Measurements from ENCODE around the gene BEGAIN.

Gene BEGAIN

GRCh38 chr14:100628225-100628624, 41.0 kb upstream of the BEGAIN start:
- no peak for TF ChIP-seq CTCF (IDR thresholded peaks at IDR 0.05; ENCODE audit: low read depth, low read length)
- DNase-seq (ENCODE audit: low read depth in 2 of 2): no peak
- H3K4me3 ChIP-seq (replicated peaks in 1 of 2; ENCODE audit: low read depth in 2 of 2, low read length in 2 of 2): no peak overlapping the region

GRCh38 chr14:100626614-100627013, 39.4 kb upstream of the BEGAIN start:
- no peak overlapping the region for H3K4me3 ChIP-seq (replicated peaks in 1 of 2; ENCODE audit: low read depth in 2 of 2, low read length in 2 of 2)
- no peak for TF ChIP-seq CTCF (IDR thresholded peaks at IDR 0.05; ENCODE audit: low read depth, low read length)
- DNase-seq (ENCODE audit: low read depth in 2 of 2): no peak

- DNase-seq (ENCODE audit: low read depth in 2 of 2): no peak
- no peak overlapping the region for H3K4me3 ChIP-seq (replicated peaks in 1 of 2; ENCODE audit: low read depth in 2 of 2, low read length in 2 of 2)
- no peak for TF ChIP-seq CTCF (IDR thresholded peaks at IDR 0.05; ENCODE audit: low read depth, low read length)
Measured at GRCh38 chr14:100623961-100624360, 36.7 kb upstream of the BEGAIN start.

GRCh38 chr14:100623557-100623956, 36.3 kb upstream of the BEGAIN start:
- TF ChIP-seq CTCF (IDR thresholded peaks at IDR 0.05; ENCODE audit: low read depth, low read length): no peak
- DNase-seq (ENCODE audit: low read depth in 2 of 2): no peak

GRCh38 chr14:100622708-100623485, 35.7 kb upstream of the BEGAIN start:
- H3K4me3 ChIP-seq (replicated peaks in 1 of 2; ENCODE audit: low read depth in 2 of 2, low read length in 2 of 2): no peak overlapping the region
- no peak for DNase-seq (ENCODE audit: low read depth in 2 of 2)
- no peak for TF ChIP-seq CTCF (IDR thresholded peaks at IDR 0.05; ENCODE audit: low read depth, low read length)

More at GRCh38 chr14:100623557-100623956, 36.3 kb upstream of the BEGAIN start:
- no peak overlapping the region for H3K4me3 ChIP-seq (replicated peaks in 1 of 2; ENCODE audit: low read depth in 2 of 2, low read length in 2 of 2)

- H3K4me3 ChIP-seq (replicated peaks in 1 of 2; ENCODE audit: low read depth in 2 of 2, low read length in 2 of 2): no peak overlapping the region
- DNase-seq (ENCODE audit: low read depth in 2 of 2): no peak
- TF ChIP-seq CTCF (IDR thresholded peaks at IDR 0.05; ENCODE audit: low read depth, low read length): no peak
Measured at GRCh38 chr14:100622224-100622623, 35.0 kb upstream of the BEGAIN start.

GRCh38 chr14:100621806-100622205, 34.6 kb upstream of the BEGAIN start:
- DNase-seq (ENCODE audit: low read depth in 2 of 2): no peak
- no peak overlapping the region for H3K4me3 ChIP-seq (replicated peaks in 1 of 2; ENCODE audit: low read depth in 2 of 2, low read length in 2 of 2)
- TF ChIP-seq CTCF (IDR thresholded peaks at IDR 0.05; ENCODE audit: low read depth, low read length): no peak

All from cardiac fibroblast (primary cell).